Dermis lymphatic vessel endothelial cell (primary cell): ENCODE data around the gene USP17L20. TPM values are rescaled to one million over a fixed set of nuclear protein-coding genes. Genes with fewer than 3 reads are reported as not detected.

Source experiments
- total RNA-seq: library from RNA; depleted of rRNA; stranded (reverse); fragments of >200 nt; gene quantifications from 2 replicates; pipeline ENCODE4 v1.2.1, GENCODE V29; 2014

USP17L20 gene
- total RNA-seq, result not detected in 2 replicates

GRCh38 chr4:9257824-9258223 is at the start of gene USP17L20:
Gene USP17L20, plus strand, starts transcription at chr4:9258124. Its CDS starts 0 bp downstream, at chr4:9258124.

GRCh38 chr4:9210357-9210756 is 47.6 kb upstream of the USP17L20 start, which contains the start of gene USP17L10:
Gene USP17L10, plus strand, starts transcription at chr4:9210657. Its CDS starts 0 bp downstream, at chr4:9210657.

GRCh38 chr4:9215105-9215504 is 42.8 kb upstream of the USP17L20 start, which contains the start of gene USP17L11:
Gene USP17L11, plus strand, starts transcription at chr4:9215405. Its CDS starts 0 bp downstream, at chr4:9215405.

GRCh38 chr4:9219852-9220251 is 38.1 kb upstream of the USP17L20 start, which contains the start of gene USP17L12:
Gene USP17L12, plus strand, starts transcription at chr4:9220152. Its CDS starts 0 bp downstream, at chr4:9220152.

GRCh38 chr4:9224596-9224995 is 33.3 kb upstream of the USP17L20 start, which contains the start of gene USP17L13:
Gene USP17L13, plus strand, starts transcription at chr4:9224896. Its CDS starts 0 bp downstream, at chr4:9224896.

GRCh38 chr4:9234085-9234484 is 23.8 kb upstream of the USP17L20 start, which contains the start of gene USP17L15:
Gene USP17L15, plus strand, starts transcription at chr4:9234385. Its CDS starts 0 bp downstream, at chr4:9234385.

GRCh38 chr4:9243579-9243978 is 14.3 kb upstream of the USP17L20 start, which contains the start of gene USP17L17:
Gene USP17L17, plus strand, starts transcription at chr4:9243879. Its CDS starts 0 bp downstream, at chr4:9243879.

GRCh38 chr4:9247953-9248680 is 9.8 kb upstream of the USP17L20 start, which contains the start of gene USP17L18:
Gene USP17L18, plus strand, starts transcription at chr4:9248630. Its CDS starts 0 bp downstream, at chr4:9248630.

GRCh38 chr4:9253078-9253477 is 4.8 kb upstream of the USP17L20 start, which contains the start of gene USP17L19:
Gene USP17L19, plus strand, starts transcription at chr4:9253378. Its CDS starts 0 bp downstream, at chr4:9253378.

GRCh38 chr4:9262572-9262971 is 4.6 kb downstream of the USP17L20 start, which contains the start of gene USP17L21:
Gene USP17L21, plus strand, starts transcription at chr4:9262872. Its CDS starts 0 bp downstream, at chr4:9262872.

GRCh38 chr4:9267319-9267718 is 9.4 kb downstream of the USP17L20 start, which contains the start of gene USP17L22:
Gene USP17L22, plus strand, starts transcription at chr4:9267619. Its CDS starts 0 bp downstream, at chr4:9267619.

Other genes with a start within 250 kb of the USP17L20 start
- not detected in 2 replicates for gene FAM90A26, start 87.7 kb upstream of the USP17L20 start, total RNA-seq
- gene USP17L10, start 47.5 kb upstream of the USP17L20 start, total RNA-seq, result not detected in 2 replicates
- not detected in 2 replicates for gene USP17L11, start 42.7 kb upstream of the USP17L20 start, total RNA-seq
- gene USP17L12, start 38.0 kb upstream of the USP17L20 start, total RNA-seq, result not detected in 2 replicates
- not detected in 2 replicates for gene USP17L13, start 33.2 kb upstream of the USP17L20 start, total RNA-seq
- gene USP17L15, start 23.7 kb upstream of the USP17L20 start, total RNA-seq, result not detected in 2 replicates
- gene USP17L17, start 14.2 kb upstream of the USP17L20 start, total RNA-seq, result not detected in 2 replicates
- gene USP17L18, start 9.5 kb upstream of the USP17L20 start, total RNA-seq, result not detected in 2 replicates
- not detected in 2 replicates for gene USP17L19, start 4.7 kb upstream of the USP17L20 start, total RNA-seq
- gene USP17L21, start 4.7 kb downstream of the USP17L20 start, total RNA-seq, result not detected in 2 replicates
- gene USP17L22, start 9.5 kb downstream of the USP17L20 start, total RNA-seq, result not detected in 2 replicates
- gene USP17L24, start 67.0 kb downstream of the USP17L20 start, total RNA-seq, result not detected in 2 replicates
- gene USP17L25, start 71.8 kb downstream of the USP17L20 start, total RNA-seq, result not detected in 2 replicates
- gene USP17L26, start 76.5 kb downstream of the USP17L20 start, total RNA-seq, result not detected in 2 replicates
- gene USP17L5, start 81.3 kb downstream of the USP17L20 start, total RNA-seq, result not detected in 2 replicates
- not detected in 2 replicates for gene USP17L27, start 86.0 kb downstream of the USP17L20 start, total RNA-seq
- gene USP17L28, start 90.8 kb downstream of the USP17L20 start, total RNA-seq, result not detected in 2 replicates
- not detected in 2 replicates for gene USP17L29, start 95.5 kb downstream of the USP17L20 start, total RNA-seq
- gene USP17L30, start 105.0 kb downstream of the USP17L20 start, total RNA-seq, result not detected in 2 replicates
- gene DEFB131A, start 186.3 kb downstream of the USP17L20 start, total RNA-seq, result not detected in 2 replicates